Activated T-cell treated with anti-CD3 and anti-CD28 coated beads for 24 hours (primary cell): Measurements from ENCODE around the gene ZC3HAV1.
"Not testable (repeated sequence)": the region's sequence is repeated elsewhere in the genome, so short reads cannot be mapped to it uniquely, and the experiment has no call there.

Experiments used
- DNase-seq: peaks from one replicate; pipeline ENCODE4 v3.0.0-alpha.2; 2020; ENCODE audit warnings: low read depth

Gene ZC3HAV1

DNA sequence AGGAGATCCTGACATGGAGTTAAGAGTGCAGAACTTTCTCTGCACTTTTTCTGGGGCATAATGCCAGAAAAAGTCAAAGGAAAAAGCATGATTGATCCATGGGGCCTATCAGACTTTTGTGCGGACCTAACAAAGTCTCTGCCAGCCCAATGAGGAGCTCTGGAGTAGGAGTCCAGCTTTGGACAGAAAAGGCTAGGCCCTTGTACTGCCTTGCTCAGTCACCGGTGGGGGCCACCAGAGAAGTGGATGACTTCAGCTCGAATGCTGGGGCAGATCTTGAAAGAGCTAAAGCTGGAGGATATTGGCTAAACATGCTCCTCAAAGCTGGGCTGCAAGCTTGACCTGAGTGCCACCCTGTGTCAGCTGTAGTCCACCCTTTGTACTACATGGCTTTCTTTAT is 2.8 kb upstream of the ZC3HAV1 start:
- no peak for DNase-seq

DNA sequence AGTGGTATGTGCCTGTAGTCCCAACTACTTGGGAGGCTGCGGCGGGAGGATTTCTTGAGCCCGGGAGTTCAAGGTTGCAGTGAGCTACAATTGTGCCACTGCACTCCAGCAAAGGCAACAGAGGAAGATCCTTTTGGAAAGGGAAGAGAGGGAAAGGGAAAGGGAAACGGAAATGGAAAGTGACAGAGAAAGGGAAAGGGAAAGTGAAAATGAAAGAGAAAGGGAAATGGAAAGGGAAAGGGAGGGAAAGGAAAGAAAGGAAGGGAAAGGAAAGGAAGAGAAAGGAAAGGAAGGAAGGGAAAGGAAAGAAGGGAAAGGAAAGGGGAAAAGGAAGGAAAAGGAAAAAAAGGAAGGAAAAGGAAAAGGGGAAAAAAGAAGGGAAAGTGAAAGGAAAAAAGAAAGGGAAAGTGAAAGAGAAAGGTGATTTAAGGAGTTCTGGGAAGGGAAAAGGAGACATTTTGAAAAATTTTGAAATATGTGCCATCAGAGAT is 2.3 kb upstream of the ZC3HAV1 start:
- DNase-seq: no peak

DNA sequence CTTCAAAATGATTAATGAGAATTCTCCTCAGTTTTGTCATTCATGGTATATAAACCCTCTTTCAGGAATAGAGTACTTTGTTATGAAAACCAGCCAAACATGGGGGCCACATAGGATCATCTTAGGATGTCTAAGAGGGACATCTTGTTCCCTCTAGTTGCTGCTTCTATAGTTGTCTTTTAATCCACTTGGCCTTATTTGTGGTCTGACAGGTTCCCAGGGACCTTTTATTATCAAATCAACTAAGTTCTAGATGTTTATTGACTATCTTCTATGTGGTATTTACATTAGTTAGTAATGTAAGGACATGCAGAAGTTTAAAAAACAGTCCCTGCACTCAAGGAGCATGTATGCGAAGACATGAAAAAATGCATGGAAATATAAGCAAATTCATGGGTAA is 1.6 kb upstream of the ZC3HAV1 start:
- DNase-seq: no peak

DNA sequence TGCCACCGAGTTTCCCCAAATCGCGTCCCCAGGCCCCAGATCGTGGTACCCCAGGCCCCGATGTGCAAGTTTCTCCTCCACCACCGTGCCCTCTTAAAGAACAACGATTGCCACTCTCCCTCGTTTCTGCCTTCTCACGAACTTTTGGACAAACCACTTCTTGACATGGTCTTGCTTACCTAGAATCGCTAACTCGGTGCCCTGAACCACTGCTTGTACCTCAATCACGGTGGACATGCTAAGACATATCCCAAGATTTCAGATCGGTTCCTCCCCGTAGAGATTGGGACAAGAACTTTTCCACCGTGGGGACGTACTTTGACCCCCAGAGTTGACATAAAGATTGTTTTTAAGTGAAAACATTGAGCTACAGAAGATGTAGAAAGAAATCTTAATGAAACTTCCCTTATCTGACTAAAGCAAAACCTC is 477 bp upstream of the ZC3HAV1 start:
- no peak for DNase-seq

DNA sequence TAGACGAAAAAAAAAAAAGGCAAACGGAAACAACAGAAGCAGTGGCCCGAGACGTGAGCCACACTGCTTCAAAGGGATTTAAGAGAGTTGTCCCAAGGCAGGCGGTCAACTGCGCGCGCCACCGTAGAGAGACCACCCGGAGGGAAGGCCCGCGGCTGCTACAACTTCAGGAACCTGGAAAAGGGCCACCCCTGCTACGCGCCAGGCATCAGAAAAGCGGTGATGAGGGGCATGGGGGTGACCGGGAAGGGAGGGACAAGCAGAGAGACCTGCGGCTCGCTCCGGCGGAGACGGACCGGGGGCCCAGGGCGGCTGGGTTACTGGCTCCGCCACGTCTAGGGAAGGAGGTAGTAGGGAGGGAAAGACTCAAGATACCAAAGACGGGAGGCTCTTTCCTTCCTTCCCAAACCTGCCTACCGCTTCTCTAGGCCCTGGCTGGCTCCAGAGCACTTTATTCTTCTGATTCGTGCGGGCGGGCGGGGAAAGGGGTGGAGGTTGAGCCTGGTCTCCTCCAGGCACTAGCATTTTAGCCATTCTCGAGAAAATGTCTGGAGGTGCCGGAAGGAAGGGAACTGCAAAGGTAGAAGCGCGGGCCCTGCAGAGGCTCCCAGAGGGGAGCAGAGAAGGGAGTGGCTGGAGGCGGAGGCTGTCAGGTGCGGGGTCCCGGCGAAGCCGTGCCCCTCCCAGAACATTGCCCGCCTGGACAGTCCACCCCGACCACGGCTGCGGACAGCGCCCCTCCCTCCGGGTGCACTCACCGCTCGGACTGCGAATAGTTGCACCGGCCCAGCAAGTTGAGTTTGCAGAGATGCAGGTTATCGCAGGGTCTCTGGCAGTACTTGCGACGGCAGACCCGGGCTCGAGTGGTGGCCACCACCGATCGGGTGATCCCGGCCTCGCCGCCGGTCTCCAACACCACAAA is 993 bp downstream of the ZC3HAV1 start:
- no peak for DNase-seq

DNA sequence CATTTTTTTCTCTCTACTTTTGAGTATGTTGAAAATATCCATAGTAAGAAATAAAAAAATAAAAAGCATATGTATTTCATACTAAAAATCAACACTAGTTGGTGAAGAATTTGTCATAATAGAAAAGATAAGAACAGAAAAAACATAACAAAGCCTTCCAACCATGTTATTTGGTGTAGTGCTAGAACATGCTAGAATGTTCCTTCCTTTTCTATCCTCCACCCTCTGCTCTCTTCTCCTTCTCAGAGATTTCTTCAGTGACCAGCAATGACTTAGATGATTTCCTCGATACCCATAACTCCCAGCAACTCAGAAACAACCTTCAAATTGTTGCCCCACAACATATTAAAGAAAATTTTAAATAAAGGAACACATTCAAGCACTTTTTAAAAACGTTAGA is 2.6 kb downstream of the ZC3HAV1 start:
- no peak for DNase-seq

DNA sequence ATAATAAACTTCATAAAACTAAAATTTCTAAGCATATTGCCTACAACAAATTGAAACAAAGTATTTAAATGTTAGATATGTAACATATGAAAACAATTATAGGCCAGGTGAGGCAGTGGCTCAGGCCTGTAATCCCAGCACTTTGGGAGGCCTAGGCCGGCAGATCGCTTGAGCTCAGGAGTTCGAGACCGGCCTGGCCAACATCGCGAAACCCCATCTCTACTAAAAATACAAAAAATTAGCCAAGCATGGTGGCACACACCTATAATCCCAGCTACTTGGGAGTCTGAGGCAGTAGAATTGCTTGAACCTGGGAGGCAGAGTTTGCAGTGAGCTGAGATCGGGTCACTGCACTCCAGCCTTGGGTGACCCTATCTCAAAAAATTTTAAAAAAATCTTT is 3.3 kb downstream of the ZC3HAV1 start:
- DNase-seq: not testable (repeated sequence)

DNA sequence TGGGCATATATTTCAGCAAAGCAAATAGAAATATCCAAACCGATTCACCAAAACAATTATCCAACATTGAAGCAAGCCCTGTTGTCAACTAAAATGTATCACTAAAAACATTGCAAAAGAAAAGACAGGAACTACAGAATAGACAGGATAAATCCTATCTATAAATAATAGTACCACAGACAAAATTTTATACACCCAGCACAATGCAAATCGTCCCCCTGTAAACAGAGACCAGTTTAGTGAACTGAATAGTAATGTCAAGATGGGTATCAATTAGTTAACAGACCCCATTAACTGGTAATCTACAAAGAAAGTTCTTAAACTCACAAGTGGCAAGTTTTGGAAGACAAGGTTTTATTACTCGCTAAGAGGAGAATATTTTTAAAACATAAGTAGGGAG is 4.0 kb downstream of the ZC3HAV1 start:
- DNase-seq: no peak

DNA sequence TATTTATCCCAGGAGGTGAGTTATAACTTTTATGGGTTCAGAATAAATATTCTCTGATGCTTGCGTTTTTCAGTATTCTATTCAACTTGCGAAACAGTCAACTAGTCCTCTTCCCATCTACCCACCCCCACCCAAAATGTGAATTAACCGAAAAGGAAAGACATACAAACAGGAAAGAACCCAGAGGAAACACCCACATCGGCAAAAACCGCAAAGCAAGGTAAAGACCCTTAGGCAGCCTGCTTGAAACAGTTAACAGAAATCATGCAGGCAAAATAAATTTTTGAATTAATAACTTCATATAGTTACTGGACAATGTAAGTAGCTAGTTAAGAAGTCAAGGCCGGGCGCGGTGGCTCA is 5.4 kb downstream of the ZC3HAV1 start:
- DNase-seq: no peak

DNA sequence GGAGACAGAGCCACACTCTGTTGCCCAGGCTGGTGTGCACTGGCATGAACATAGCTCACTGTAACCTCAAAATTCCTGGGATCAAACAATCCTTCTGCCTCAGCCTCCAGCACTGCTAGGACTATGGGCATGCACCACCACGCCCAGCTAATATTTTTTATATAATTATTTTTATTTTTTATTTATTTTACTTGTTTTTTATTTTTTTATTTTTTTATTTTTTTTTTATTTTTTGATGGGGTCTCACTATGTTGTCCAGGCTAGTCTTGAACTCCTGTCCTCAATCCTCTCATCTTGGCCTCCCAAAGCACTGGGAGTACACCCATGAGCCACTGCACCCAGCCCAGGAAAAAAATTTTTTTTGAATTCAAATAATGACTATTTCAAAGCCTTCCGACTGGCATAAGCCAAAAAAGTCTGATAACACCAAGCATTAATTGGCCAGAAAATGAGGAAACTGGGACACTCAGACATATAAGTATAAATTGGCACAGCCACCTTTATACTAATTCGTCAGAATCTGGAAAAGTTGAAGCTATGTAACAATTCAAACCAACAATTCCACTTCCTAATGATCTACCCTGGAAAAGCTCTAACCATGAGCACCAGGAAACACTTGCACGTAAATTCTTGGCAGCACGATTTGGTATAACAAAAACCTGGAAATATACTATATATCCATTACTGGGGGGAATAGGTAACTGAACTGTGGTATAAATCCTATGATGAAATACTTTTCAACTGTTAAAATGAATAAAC is 6.3 kb downstream of the ZC3HAV1 start:
- DNase-seq: no peak

DNA sequence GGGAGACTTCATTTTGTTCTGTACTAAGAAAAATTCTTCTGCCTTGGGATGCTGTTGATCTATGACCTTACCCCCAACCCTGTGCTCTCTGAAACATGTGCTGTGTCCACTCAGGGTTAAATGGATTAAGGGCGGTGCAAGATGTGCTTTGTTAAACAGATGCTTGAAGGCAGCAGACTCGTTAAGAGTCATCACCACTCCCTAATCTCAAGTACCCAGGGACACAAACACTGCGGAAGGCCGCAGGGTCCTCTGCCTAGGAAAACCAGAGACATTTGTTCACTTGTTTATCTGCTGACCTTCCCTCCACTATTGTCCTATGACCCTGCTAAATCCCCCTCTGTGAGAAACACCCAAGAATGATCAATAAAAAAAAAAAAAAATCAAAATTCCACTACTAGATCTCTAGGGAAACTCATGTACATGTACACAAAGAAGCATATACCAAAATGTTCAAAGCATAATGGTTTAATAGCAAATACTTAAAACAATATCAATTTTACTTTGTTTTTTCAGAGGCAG is 7.8 kb downstream of the ZC3HAV1 start:
- DNase-seq: not testable (repeated sequence)

DNA sequence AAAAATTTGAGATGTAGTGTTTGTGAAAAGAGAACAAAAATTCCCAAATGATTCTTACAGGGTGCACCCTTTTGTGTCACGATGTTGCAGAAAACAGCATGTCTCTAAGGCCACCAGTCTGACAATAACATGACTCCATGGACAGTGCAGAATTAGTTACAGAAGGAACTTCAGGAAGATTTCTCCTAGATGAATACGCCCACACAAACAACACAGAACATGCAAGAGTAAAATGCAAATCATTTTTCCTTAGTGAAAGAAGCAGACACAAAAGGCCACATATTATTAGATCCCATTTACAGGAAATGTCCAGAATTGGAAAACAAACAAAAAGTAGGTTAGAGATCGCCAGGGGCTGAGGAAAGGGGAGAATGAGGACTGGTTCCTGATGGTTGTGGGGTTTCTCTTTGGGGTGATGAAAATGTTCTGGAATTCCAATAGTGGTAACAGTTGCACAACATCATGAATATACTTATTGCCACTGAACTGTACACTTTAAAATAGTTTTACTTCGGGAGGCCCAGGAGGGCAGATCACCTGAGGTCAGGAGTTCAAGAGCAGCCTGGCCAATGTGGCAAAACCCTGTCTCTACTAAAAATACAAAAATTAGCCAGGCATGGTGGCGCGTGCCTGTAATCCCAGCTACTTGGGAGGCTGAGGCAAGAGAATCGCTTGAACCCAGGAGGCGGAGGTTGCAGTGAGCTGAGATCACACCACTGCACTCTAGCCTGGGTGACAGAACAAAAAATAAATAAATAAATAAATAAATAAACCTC is 10.2 kb downstream of the ZC3HAV1 start:
- DNase-seq: no peak

DNA sequence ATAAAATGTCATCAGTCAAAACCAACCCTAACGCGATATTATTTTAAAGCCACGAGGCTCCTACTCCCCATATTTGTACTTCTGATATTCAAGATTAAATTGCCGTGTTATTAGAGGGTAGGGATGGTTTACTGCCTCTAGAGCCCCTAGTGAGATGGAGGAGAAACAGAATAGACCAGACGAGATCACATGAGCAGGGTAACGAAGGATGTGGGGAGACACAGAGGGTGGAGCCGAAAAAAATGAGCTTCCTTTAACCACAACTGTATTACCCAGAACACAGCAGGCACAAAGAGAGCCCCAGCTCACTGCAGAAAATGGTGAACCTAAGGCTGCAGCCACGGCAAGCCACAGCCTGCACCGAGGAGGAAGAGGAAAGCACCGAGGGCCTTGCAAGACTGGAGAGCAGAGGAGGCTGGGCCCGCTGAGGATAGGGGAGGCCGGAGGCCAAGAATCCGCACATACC is 14.3 kb downstream of the ZC3HAV1 start:
- DNase-seq: peak; percentile 65

DNA sequence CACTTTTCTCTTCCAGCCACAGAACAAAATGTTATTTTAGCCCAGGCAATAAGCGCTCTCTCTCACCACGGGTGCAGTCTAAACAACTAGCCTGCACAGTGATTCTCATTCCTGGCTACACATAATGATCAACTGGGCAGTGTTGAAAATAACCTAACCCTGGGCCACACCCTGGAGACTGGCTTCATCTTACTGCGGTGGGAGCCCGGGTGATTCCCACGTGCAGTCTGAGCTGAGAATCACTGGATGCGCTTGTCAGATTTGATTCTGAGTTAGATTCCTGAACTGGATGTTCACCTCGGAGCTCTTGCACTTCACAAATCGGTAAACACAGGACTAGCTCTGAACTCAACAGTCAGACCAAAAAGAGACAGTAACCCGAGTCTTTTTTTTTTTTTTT is 14.9 kb downstream of the ZC3HAV1 start:
- no peak for DNase-seq

DNA sequence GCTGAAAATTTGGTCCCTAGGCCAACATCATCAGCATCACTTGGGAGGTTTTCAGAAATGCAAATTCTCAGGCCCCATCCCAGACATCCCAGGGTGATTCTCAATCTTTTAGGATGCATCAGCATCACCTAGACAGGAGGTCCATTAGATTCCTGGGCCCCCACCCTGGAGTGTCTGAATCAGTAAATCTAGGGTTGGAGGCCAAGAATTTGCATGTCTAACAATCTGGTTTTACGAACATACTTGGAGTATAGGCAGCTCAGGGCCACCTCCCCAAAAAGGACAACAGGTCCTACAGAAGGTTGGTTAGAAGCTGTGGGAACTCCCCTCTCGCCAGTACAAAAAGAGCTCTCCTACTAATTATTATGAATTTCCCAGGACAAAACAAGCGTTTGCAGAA is 15.5 kb downstream of the ZC3HAV1 start:
- no peak for DNase-seq

DNA sequence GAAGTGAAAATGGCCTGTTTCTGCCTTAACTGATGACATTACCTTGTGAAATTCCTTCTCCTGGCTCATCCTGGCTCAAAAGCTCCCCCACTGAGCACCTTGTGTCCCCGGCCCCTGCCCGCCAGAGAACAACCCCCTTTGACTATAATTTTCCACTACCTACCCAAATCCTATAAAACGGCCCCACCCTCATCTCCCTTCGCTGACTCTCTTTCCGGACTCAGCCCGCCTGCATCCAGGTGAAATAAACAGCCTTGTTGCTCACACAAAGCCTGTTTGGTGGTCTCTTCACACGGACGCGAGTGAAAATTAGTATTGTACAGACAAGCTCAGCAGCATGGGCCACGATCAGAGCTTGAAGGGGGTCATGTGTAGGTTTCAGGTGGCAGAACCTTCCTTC is 16.0 kb downstream of the ZC3HAV1 start:
- not testable (repeated sequence) for DNase-seq

DNA sequence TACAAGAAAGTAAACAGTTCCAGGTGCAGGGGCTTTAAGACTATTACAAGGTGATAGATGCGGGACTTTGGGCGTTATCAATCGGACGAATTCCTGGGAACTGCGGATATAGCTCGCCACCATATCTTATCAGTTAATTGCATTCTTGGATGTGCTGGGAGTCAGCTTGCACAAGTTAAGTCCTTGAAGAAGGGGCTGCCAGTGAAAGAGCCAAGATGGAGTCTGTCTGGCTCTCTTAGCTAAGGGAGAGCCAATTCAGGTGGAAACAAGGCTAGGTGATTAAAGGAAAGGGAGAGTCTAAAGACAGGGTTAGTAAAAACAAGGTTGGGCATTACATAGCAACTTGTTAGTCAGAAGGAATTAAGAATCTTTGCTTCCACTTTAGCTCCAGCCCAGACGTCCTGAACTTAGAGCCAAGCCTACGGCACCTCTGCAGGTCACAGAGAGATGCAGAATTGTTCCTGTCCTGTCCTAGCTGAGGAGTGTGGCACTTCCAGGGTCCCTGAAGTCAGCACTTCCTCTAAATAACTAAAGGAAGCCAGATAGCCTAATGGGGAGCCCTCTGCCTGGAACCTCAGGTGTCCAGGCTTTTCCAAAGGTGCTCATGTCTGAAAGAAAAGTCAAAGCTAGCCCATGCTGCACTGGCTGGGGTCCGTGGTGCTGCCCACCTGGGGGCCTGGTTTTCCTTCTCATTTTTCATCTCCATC is 17.3 kb downstream of the ZC3HAV1 start:
- no peak for DNase-seq

DNA sequence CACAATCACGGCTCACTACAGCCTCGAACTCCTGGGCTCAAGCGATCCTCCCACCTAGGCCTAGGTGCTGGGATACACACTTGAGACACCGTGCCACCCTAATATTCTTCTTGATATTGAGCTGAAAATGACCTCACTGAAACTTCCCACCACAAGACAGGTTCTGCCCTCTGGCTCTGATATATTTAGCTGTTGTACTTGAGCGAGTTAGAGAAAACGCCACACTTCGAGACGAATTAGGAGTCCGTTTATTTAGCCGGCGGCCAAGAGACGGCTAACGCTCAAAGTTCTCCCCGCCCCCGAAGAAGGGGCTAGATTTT is 17.9 kb downstream of the ZC3HAV1 start:
- no peak for DNase-seq

DNA sequence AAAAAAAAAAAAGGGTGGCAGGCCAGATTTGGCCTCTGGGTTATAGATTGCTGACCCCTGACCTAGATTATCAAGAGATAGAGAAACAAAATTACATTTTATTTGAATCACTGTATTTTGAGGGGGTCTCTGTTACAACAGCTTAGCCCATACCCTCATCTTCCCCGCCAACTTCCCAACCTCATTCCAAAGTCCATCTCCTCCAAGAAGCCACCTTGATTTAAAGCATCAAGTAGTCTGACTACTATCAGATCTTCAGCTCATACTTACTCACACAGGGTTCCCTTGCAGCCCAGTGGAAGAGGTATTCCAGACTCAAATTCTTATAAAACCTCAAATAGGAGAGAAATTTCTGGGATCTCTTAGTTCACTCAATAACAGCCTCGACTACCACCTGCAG is 20.4 kb downstream of the ZC3HAV1 start:
- no peak for DNase-seq

DNA sequence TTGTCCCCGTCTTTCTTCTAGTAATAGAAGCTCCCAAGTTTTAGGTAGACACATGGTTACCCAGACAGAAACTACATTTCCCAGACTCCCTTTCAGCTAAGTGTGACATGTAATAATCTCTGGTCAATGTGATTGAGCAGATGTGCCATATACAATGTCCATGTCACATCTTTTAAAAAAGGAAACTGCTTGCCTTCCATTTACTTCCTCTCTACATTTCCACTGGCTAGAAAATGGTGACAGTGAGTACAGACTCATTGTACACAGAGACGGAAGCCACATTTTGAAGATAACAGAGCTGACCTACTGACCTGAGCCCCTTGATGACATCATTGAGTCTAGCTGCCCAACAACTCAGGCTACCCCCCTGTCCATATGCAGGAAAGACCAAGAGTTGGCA is 21.3 kb downstream of the ZC3HAV1 start:
- no peak for DNase-seq

DNA sequence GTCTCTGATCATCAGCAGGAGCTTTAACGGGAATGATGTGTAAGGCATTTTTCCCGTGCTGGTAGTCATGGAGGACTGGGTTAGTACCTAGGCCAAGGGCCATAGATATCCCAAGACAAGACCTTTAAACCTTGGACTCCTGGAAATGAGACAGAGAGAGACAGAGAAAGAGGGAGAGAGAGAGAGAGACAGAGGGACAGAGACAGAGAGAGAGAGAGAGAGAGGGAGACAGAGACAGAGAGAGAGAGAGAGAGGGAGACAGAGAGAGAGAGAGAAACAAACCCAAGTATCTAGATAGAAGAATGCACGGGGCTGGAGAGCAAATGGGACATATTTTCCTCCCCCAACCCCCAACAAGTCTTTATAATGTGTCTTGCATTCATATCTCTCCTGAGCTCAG is 22.3 kb downstream of the ZC3HAV1 start:
- no peak for DNase-seq

DNA sequence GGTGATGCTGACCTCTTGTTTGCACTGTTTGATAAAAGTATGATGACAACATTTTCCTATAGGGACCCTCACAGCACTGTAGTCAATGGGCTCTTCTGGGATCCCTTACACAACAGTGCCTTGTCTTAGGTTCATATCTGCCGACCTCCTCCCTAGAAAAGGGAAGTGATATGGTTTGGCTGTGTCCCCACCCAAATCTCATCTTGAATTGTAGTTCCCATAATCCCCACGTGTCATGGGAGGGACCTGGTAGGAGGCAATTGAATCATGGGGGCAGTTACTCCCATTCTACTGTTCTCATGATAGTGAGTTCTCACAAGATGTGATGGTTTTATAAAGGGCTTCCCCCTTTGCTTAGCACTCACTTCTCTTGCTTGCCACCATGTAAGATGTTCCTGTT is 23.1 kb downstream of the ZC3HAV1 start:
- DNase-seq: no peak
